Pancreas (tissue), 10 donors: ENCODE measurements around the gene CACFD1. TPM values are rescaled to one million over a fixed set of nuclear protein-coding genes. Genes with fewer than 3 reads are reported as not detected.

Experiments used
- ATAC-seq, 4 donors: fragments of 200-7000 bp; cut with Tn5 transposase; one replicate each; pipeline versions ENCODE4 v1.8.0 to v1.9.1; 2020; ENCODE audit warnings: mild to moderate bottlenecking in 4 of 4, moderate library complexity in 4 of 4
- DNase-seq, 6 donors: peaks; one replicate each; pipeline ENCODE4 v3.0.0-alpha.2; 2020
- FAIRE-seq: peaks from 2 replicates; lab custom pipeline; 2012; peaks lifted over from hg19 to GRCh38; lab: Jason Lieb, UNC
- H3K27ac ChIP-seq, 4 donors: fragments of 200-600 bp; sonication (generic); 1 replicate in 3 of 4; 2 replicates in 1 of 4; pipeline versions ENCODE4 v1.5.0 to v1.8.0; 2020
- H3K27me3 ChIP-seq, 4 donors: fragments of 200-600 bp; one replicate each; pipeline ENCODE4 v1.8.0; 2021
- H3K36me3 ChIP-seq, 3 donors: fragments of 200-600 bp; sonication (generic) in 1 of 3; one replicate each; pipeline versions ENCODE4 v1.5.0 to v1.8.0; 2020 to 2021
- H3K4me1 ChIP-seq, 3 donors: fragments of 200-600 bp; one replicate each; pipeline ENCODE4 v1.8.0; 2021
- H3K4me3 ChIP-seq, 4 donors: fragments of 200-600 bp; sonication (generic) in 2 of 4; one replicate each; pipeline versions ENCODE4 v1.5.0 to v1.8.0; 2020 to 2021
- H3K9me3 ChIP-seq, 4 donors: fragments of 200-600 bp; one replicate each; pipeline ENCODE4 v1.8.0; 2021
- WGBS, 2 donors: extraction: QIAGEN DNeasy Blood & Tissue Kit; methylation state at CpG; one replicate each; pipeline ENCODE4 v1.1.7; 2013; 5-methylcytosine and 5-hydroxymethylcytosine counted together
- intact Hi-C, 3 donors: fragments of 100-400 bp; cut with DNase I; formaldehyde crosslinking; loops; one replicate each; pipeline versions ENCODE4 v1.11.1 to v1.14.2; 2022
- polyA plus RNA-seq, 2 donors: library from polyadenylated mRNA; stranded (reverse); fragments of 200-250 nt; gene quantifications; one replicate each; pipeline ENCODE4 v1.2.3, GENCODE V29; 2013
- total RNA-seq, 6 donors: library from RNA; stranded (reverse); fragmentation: NEBNext Ultra II Directional in 4 of 6; extraction: Animal tissue kit (Norgen Biotek cat#: 25700) in 4 of 6; gene quantifications; one replicate each; pipeline versions ENCODE4 v1.2.1 to v1.2.4, GENCODE V29; 2021 to 2023
- TF ChIP-seq, protein P1 (sequence below), 4 donors: fragments of 200-600 bp; sonication (generic) in 3 of 4; IDR thresholded peaks; one replicate each; pipeline versions ENCODE4 v1.5.0 to v1.8.0; 2021; ENCODE audit warnings: antibody characterized with exemption in 4 of 4
- donor health status: healthy with polysubstance abuse.
- donor health status: DM: no; HTN: no; CAD: no; lungs with moderate emphysema.
- donor health status: DM: no; HTN: no; CAD: no.
- donor health status: control.
- donor health status: control.
- donor health status: Bipolar disorder and iron deficiency.
- donor health status: DM: yes; HTN: yes; CAD: no.
- donor health status: DM: no; HTN: no; CAD: no.
- donor health status: DM: no; HTN: no; CAD: no.
- donor health status: DM: yes; HTN: yes; CAD: no.

Gene CACFD1
- total and polyA plus RNA-seq, 8 donors: 15.6 to 26.2 (median 19.0) TPM

DNA sequence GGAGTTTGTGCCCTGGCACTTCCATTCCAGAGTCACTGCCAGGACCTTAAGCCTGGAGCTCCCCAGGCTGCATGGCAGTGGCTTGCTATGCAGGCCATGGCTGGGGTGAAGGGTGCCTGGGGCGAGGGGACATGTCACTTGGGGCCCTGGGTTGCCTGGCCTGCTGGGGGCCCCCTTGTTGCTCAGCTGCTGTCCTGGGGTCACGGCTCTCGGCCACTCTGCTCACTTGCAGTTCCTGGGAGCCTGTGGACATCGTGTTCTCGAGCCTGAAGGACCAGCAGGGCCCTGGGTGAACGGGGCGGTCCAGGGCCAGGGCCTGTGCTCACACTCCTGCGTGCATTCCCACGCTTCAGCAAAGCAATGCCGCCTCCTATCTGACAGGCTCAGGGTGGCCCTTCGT lies 33.6 kb downstream of the CACFD1 start:
- WGBS, 2 donors: 67 to 74% methylated on average over 10 to 11 of the region's 11 CpGs
- Histone ChIP-seq H3K36me3 (no peaks in the 10 kb centered on the region), H3K4me1 (no peaks in the 10 kb centered on the region), H3K9me3 (no peaks in the 10 kb centered on the region), H3K27me3 (no peaks in the 10 kb centered on the region), H3K4me3 (no peak overlapping the region), H3K27ac (no peak overlapping the region)
- intact Hi-C loops: no loop called here
- DNase-seq (peak in 1 of 6 donors; percentile 49), FAIRE-seq (no peak), ATAC-seq (no peak)
- TF ChIP-seq, protein P1, sequence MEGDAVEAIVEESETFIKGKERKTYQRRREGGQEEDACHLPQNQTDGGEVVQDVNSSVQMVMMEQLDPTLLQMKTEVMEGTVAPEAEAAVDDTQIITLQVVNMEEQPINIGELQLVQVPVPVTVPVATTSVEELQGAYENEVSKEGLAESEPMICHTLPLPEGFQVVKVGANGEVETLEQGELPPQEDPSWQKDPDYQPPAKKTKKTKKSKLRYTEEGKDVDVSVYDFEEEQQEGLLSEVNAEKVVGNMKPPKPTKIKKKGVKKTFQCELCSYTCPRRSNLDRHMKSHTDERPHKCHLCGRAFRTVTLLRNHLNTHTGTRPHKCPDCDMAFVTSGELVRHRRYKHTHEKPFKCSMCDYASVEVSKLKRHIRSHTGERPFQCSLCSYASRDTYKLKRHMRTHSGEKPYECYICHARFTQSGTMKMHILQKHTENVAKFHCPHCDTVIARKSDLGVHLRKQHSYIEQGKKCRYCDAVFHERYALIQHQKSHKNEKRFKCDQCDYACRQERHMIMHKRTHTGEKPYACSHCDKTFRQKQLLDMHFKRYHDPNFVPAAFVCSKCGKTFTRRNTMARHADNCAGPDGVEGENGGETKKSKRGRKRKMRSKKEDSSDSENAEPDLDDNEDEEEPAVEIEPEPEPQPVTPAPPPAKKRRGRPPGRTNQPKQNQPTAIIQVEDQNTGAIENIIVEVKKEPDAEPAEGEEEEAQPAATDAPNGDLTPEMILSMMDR (IDR thresholded peaks at IDR 0.05): no peak

DNA sequence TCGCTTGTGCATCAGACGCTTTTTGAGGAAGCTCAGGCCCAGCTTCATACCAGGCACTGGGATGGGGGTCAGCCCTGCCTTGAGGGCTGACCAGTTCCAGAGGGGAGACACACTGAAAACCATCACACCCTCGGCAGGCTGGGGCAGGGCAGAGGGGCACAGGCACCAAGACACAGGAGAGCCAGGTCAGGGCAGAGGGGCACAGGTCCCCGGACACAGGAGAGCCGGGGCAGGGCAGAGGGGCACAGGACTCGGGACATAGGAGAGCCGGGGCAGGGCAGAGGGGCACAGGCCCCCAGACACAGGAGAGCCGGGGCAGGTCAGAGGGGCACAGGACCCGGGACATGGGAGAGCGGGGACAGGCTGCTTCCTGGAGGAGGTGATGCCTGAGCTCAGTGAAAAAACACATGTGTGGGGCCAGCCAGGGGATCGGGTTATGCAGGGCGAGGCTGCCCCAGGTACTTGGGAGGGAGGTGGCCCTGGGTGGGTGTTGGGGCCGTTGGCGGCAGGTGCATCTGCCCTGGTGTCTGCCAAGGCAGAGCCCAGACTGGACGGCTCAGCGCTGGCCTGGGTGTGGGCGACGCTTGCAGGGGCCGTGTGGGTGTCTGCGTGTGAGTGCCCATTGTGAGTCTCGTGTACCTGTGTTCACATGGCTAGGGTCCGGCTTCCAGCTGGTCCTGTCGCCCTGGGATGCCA lies 34.2 kb downstream of the CACFD1 start:
- no peak for FAIRE-seq
- Histone ChIP-seq H3K4me1 (no peaks in the 10 kb centered on the region), H3K27me3 (no peaks in the 10 kb centered on the region), H3K36me3 (no peaks in the 10 kb centered on the region), H3K4me3 (no peak overlapping the region), H3K9me3 (no peaks in the 10 kb centered on the region), H3K27ac (no peak overlapping the region)
- intact Hi-C loops: no loop called here
- WGBS, 2 donors: 79 to 85% methylated on average over 23 of the region's 23 CpGs
- TF ChIP-seq, protein P1 (IDR thresholded peaks at IDR 0.05): no peak
- ATAC-seq: no peak
- DNase-seq: peak in 1 of 6 donors; percentile 58

DNA sequence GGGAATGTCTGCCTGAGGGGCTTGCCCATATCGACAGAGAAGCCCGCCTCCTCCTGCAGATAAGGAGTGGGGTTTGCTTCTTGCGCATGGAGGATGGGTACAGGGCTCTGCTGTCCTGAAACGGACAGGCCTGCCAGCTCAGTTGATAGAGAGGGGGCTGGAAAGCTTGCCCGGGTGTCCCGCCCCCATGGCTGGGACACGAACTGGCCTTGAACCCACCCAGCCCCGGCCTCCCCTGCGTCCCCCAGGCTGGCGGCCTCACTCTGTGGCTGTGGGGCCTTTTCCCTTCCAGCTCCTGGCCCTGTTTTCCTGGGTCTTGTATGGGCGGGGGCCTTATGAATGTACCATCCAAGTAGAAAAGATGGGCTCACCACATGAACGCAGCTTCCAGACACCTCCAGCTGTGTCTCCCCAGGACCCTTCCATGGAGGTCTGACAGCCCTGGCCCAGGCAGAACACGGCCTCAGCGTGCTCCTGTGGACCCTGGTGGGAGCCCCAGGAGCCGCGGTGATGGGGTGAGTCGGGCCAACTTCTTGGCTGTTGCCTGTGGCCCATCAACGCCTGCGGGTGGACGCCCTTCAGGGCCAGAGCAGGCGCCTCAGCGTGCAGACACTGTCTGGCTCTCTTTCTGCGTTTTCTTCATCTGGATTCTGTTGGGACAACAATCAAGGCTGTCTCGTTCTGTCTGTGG lies 35.0 kb downstream of the CACFD1 start:
- intact Hi-C loops: no loop called here
- no peaks in the 10 kb centered on the region for H3K9me3 ChIP-seq
- DNase-seq: peak in 1 of 6 donors; percentile 56

DNA sequence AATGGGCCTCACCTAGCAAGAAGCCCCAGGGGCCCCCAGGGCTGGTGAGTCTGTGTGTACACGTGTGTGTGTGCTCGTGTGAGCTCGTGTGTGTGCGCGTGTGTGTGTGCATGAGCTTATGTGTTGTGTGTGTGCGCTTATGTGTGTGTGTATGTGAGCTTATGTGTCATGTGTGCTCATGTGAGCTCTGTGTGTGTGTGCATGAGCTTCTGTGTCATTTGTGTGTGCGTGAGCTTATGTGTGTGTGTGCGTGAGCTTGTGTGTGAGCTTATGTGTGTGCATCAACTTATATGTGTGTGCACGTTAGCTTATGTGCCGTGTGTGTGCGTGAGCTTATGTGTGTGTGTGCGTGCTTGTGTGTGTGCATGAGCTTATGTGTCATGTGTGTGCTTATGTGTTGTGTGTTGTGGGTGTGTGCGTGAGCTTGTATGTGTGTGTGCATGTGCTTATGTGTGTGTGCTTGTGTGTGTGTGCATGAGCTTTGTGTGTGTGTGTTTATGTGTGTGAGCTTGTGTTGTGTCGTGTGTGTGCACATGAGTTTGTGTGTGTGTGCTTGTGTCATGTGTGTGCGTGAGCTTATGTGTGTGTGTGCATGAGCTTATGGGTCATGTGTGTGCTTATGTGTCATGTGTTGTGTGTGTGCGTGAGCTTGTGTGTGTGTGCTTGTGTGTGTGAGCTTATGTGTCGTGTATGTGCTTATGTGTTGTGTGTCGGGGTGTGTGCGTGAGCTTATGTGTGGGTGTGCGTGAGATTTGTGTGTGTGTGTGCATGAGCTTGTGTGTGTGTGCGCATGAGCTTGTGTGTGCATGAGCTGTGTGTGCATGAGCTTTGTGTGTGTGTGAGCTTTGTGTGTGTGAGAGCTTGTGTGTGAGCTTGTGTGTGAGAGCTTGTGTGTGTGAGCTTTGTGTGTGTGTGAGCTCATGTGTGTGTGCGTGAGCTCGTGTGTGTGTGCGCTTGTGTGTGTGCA lies 35.8 kb downstream of the CACFD1 start:
- WGBS, 2 donors: 86 to 92% methylated on average over 24 of the region's 24 CpGs
- DNase-seq: no peak
- Histone ChIP-seq H3K36me3 (no peaks in the 10 kb centered on the region), H3K27me3 (no peaks in the 10 kb centered on the region), H3K4me1 (no peaks in the 10 kb centered on the region), H3K9me3 (no peaks in the 10 kb centered on the region), H3K27ac (no peak overlapping the region), H3K4me3 (no peak overlapping the region)
- FAIRE-seq: no peak
- intact Hi-C loops: no loop called here
- no peak for ATAC-seq
- TF ChIP-seq, protein P1 (IDR thresholded peaks at IDR 0.05): no peak

More for the DNA sequence above, 35.0 kb downstream of the CACFD1 start:
- 78 to 79% methylated on average over 24 of the region's 24 CpGs for WGBS, 2 donors
- no peaks in the 10 kb centered on the region for H3K4me1 ChIP-seq
- TF ChIP-seq, protein P1 (IDR thresholded peaks at IDR 0.05): no peak
- no peak overlapping the region for H3K27ac ChIP-seq
- H3K4me3 ChIP-seq: no peak overlapping the region
- ATAC-seq (no peak), FAIRE-seq (no peak)
- H3K27me3 ChIP-seq: no peaks in the 10 kb centered on the region
- H3K36me3 ChIP-seq: no peaks in the 10 kb centered on the region
